ENCODE data around the gene OR5H14.
"Not testable (repeated sequence)": the region's sequence is repeated elsewhere in the genome, so short reads cannot be mapped to it uniquely, and the experiment has no call there.

OR5H14 gene

DNA sequence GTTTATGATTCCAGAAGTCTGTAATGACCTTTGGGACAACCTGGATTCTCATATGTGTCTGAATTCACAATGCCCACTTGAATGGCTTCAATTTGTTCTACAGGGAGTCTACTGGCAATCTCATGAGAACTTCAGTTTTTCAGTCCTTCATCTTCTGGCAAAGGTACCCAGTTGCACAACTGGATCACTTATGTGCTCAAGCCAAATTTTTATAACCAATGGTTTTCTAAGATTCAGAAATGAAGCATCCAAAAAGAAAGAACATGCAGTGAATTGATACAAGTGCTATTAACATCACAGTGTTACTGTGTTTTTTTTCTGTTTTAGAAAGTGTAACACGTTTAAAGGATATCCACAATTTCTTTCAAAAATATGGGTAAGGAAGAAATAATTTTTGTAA, at the start of gene OR5H14:
OR5H14 (plus strand) TSS at position 301 of the 400 bp plus-strand sequence. CDS start 1,907 bp downstream, outside the sequence.
- no peak for DNase-seq

GRCh38 chr3:98099848-98100247, 47.4 kb upstream of the OR5H14 start:
- no peak for DNase-seq

- no peak for DNase-seq
Measured at GRCh38 chr3:98108162-98108561, 39.1 kb upstream of the OR5H14 start.

DNA sequence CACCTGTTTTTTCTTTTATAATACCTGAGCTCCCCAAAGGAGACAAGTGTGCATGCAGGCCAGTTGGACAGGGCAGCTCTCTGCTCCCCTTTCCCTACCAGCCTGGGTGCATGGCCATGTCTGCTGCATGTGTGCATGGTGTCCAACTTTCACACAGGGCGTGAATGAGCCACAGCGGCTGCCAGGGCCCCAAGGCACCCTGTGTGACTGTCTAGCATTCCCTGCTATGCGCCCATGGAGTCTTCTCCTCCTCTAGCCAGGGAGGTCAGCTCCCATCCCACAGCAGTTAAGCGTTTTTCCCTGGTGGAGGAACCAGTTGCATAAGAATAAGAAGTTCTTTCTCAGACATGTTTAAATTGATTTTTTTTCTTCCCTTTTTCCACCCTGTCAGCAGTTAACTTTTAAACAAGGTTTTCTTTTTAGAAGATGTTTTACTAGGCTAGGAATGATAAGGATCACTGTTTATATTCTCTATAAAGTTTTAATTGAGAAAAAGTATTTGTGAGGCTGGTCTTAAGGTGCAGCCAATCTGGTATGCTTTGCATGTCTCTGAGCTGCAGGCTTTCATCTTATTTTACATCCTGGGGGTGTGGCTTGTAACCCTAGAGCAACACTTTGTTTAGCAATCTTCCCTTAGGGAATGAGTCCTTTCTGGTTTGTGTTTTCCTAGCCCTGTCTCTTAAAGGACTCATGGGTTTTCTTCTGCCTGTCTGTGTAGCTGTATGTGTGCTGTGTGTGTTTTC, 37.3 kb upstream of the OR5H14 start:
- no peak for DNase-seq

DNA sequence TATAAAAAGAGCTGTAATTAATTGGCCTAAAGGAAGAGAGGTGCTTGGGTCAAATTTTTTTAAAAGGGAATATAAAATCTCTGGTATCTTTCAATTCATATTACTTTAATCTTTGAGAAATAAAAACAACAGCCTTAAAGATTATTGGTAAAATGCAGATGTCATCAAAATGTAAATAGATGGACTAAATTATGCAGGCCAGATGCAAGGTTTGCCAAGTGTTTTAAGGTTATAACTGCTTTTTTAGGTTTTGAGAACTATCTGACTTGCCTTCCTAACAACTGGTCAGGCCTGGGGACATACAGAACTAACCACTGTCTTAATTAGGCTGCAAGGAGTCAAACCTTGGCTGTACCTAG, 36.8 kb upstream of the OR5H14 start:
- DNase-seq, result no peak

- no peak for DNase-seq
Measured at GRCh38 chr3:98114264-98114663, 33.0 kb upstream of the OR5H14 start.

DNA sequence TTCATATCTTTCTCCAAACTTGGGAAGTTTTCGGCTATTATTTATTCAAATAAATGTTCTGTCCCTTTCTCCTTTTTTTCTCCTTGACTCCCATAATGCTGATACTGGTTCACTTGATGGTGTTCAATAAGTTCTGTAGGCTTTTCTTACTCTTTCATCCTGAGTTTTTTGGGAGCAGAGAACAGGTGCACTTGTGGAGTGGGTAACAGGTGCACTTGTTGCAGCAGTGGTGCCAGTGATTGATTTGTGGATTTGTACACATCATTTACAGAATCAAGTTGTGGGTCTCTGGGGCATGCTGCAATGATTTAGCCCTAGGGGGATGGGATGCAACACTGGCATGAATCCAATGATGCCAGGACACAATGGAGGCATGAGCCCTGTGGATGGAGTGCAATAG, 31.6 kb upstream of the OR5H14 start:
- no peak for DNase-seq

DNA sequence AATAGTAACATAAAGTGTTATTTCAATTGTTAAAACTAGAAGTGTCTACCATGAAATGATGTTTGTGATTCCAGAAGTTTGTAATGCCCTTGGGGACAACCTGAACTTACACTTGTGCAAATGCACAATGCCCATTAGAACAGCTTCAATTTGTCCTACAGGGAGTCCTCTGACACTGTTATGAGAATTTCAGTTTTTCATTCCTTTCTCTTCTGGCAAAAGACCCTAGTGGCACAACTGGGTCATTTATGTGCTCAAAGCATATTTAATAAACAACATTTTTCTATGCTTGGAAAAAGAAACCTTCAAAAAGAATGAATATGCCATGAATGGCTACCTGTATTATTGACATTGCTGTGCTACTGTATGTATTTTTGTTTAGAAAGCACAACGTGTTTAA, 16.9 kb upstream of the OR5H14 start, which contains the start of gene OR5H1:
OR5H1 (plus strand) TSS at position 301 of the 400 bp plus-strand sequence. CDS start 1,977 bp downstream, outside the sequence.
- DNase-seq, result no peak

- no peak for DNase-seq
Measured at GRCh38 chr3:98136631-98137030, 10.6 kb upstream of the OR5H14 start.

- DNase-seq, result not testable (repeated sequence)
Measured at GRCh38 chr3:98137826-98138557, 9.3 kb upstream of the OR5H14 start.

- no peak for DNase-seq
Measured at GRCh38 chr3:98140531-98140930, 6.7 kb upstream of the OR5H14 start.

DNA sequence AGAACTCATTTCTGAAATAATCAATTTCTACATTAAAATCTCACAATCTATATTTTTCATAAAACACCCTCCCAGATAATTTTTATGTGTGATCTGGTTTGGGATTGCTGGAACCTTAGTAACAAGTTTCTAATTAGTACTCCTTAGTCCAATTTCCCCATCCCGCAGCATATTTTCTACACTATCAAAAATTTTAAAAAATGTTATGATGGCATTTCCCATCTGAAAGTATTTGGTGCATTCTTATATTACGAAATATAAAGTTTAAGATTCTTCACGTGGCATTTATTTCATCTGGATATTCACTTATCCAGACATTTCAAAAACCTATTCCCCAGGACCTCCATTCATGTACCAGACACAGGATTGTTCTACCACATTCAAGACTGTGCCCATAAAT, 1.5 kb downstream of the OR5H14 start:
- no peak for DNase-seq

- not testable (repeated sequence) for DNase-seq
Measured at GRCh38 chr3:98149456-98149855, 2.2 kb downstream of the OR5H14 start.

DNA sequence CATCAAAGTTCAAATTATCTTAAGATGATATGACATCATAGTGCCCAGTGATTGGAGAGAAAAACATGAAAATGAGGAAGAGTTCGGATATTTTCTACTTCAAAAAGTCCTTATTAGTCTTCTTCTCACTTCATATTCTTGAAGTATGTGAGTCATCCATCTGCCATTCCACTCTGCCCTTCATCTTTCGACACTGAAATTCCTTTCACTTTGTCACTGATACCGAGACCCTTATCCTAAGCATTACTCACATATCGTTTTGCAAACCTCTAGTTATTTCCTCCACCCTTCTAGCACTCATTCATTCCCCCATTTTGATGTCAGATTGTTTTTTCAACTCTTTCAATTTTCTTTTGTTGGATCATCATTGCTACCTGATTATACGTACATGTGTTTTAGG, 4.0 kb downstream of the OR5H14 start:
- DNase-seq, result peak in 1 of 2 experiments; percentile 4

DNA sequence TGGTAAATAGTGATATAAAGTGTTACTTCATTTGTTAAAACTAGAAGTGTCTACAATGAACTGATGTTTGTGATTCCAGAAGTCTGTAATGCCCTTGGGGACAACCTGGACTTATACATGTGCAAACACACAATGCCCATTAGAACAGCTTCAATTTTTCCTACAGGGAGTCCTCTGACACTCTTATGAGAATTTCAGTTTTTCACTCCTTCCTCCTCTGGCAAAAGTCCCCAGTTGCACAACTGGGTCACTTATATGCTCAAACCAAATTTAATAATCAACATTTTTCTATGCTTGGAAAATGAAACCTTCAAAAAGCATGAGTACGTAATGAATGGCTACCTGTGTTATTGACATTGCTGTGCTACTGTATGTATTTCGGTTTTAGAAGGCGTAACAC, 19.1 kb downstream of the OR5H14 start, which contains the start of gene OR5H15:
OR5H15 (plus strand) TSS at position 301 of the 400 bp plus-strand sequence. CDS start 2,004 bp downstream, outside the sequence.
- no peak for DNase-seq

DNA sequence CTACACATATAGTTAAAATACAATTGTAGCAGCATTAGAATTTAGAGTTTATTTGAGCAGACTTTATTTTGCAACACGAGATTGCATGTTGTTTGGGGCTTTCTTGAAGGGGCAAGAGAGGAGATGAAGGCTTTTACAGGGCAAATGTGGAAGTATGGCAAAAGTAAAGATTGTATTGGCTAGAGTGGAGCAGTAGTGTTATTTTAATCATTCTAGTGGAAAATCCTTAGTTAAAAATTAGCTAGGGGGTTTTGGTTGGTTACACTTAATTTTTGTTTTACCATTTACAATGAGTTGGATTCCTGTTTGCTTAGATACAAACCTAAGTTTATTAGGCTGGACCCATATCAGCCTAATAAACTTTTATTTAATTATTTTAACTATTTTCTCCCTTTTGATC, 23.8 kb downstream of the OR5H14 start:
- DNase-seq, result no peak

- no peak for DNase-seq
Measured at GRCh38 chr3:98172621-98173020, 25.3 kb downstream of the OR5H14 start.

DNA sequence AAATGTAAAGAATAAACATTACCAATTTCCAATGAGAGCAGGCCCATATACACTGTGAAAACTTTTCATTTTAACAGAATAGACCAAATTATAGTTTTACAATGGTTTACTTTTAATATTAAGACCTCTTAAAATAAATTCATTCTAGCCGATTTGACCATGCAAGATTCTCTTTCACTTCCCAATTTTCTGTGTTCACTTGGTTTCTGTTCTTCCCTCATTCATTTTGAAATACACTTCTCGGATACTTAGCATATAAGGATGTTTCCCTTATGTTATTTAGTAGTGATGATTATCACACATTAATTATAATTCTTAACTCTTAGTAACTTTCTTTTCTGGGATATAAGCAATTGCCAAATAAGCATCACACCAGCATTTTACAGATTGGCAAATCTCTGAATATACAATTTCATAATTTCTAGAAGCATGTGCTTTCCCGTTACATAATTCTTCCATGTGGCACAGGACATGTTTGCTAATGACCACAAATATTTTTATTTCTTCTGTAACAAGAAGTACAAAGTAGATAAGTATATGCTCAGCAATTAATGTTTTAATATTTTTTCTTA, 33.1 kb downstream of the OR5H14 start:
- DNase-seq, result no peak

GRCh38 chr3:98182196-98182595, 34.9 kb downstream of the OR5H14 start:
- no peak for DNase-seq

DNA sequence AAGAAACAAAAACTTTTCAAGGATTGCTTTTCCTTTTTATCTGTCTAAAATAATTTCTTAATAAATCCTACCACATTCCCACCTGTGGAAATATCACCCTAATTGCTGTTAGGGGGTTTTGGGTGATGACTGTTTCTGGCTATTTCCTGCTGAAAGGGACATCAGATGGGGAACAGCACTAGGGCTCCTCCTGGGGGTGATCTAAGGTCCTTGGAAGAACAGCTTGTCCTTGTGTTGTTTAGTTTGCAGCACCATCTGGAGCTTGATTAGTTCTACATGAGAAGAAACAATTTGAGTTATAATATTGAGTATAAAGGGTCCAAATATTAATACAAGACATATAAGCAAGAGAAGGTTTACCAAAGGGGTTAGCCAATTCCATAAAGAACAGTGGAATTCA, 37.9 kb downstream of the OR5H14 start:
- DNase-seq, result no peak

GRCh38 chr3:98188545-98188944, 41.3 kb downstream of the OR5H14 start:
- DNase-seq, result no peak

DNA sequence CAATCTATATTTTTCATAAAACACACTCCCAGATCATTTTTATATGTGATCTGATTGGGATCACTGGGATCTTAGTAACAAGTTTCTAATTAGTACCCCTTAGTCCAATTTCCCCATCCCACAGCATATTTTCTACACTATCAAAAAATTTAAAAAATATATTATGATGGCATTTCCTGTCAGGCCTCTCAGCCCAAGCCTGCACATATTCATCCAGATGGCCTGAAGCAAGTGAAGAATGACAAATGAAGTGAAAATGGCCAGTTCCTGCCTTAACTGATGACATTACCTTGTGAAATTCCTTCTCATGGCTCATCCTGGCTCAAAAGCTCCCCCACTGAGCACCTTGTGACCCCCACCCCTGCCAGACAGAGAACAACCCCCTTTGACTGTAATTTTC, 43.6 kb downstream of the OR5H14 start:
- not testable (repeated sequence) for DNase-seq

GRCh38 chr3:98196293-98196692, 49.0 kb downstream of the OR5H14 start:
- DNase-seq, result not testable (repeated sequence)

GRCh38 chr3:98199020-98199419, 51.7 kb downstream of the OR5H14 start:
- no peak for DNase-seq
